ENCODE measurements around the gene COL10A1.

The COL10A1 gene

GRCh38 chr6:116158641-116159040 is 32.7 kb upstream of the COL10A1 start:
- no peaks in the 10 kb centered on the region for H4K20me1 ChIP-seq (ENCODE audit: control insufficient read depth, insufficient read depth, low read depth, low read length)
- no peak for TF ChIP-seq EZH2phosphoT487 (IDR thresholded peaks at IDR 0.05; ENCODE audit: borderline replicate concordance, low read length)
- H3F3A ChIP-seq (ENCODE audit: control insufficient read depth, insufficient read depth) = no peaks in the 10 kb centered on the region
- no peaks in the 10 kb centered on the region for H3K9me2 ChIP-seq (replicated peaks; ENCODE audit: control insufficient read depth, low read length)
- no peaks in the 10 kb centered on the region for H3K4me1 ChIP-seq (ENCODE audit: control insufficient read depth, low read length)
- no peaks in the 10 kb centered on the region for H3K9me3 ChIP-seq (ENCODE audit: control insufficient read depth, insufficient read depth, low read length)
- H3K4me2 ChIP-seq (ENCODE audit: low read length) = no peak overlapping the region
- H3K27ac ChIP-seq (ENCODE audit: low read depth, low read length) = no peak overlapping the region
- H3K36me3 ChIP-seq (ENCODE audit: control insufficient read depth, low read length) = no peaks in the 10 kb centered on the region
- H3K4me3 ChIP-seq (ENCODE audit: low read length) = no peak overlapping the region
- H3K79me2 ChIP-seq (ENCODE audit: control insufficient read depth, low read length) = no peaks in the 10 kb centered on the region
- no peaks in the 10 kb centered on the region for H3K27me3 ChIP-seq (ENCODE audit: control insufficient read depth, low read length)

GRCh38 chr6:116157391-116157790 is 31.5 kb upstream of the COL10A1 start:
- no peaks in the 10 kb centered on the region for H3K9me3 ChIP-seq (ENCODE audit: control insufficient read depth, insufficient read depth, low read length)
- H3K79me2 ChIP-seq (ENCODE audit: control insufficient read depth, low read length) = no peaks in the 10 kb centered on the region
- no peaks in the 10 kb centered on the region for H3K4me1 ChIP-seq (ENCODE audit: control insufficient read depth, low read length)
- no peaks in the 10 kb centered on the region for H3F3A ChIP-seq (ENCODE audit: control insufficient read depth, insufficient read depth)
- H3K4me2 ChIP-seq (ENCODE audit: low read length) = no peak overlapping the region
- no peaks in the 10 kb centered on the region for H3K9me2 ChIP-seq (replicated peaks; ENCODE audit: control insufficient read depth, low read length)
- no peak for TF ChIP-seq CTCF (IDR thresholded peaks at IDR 0.05; ENCODE audit: low read depth, low read length, poor library complexity, severe bottlenecking)
- no peak for TF ChIP-seq EZH2phosphoT487 (IDR thresholded peaks at IDR 0.05; ENCODE audit: borderline replicate concordance, low read length)
- no peaks in the 10 kb centered on the region for H3K27me3 ChIP-seq (ENCODE audit: control insufficient read depth, low read length)
- H3K4me3 ChIP-seq (ENCODE audit: low read length) = no peak overlapping the region
- no peaks in the 10 kb centered on the region for H4K20me1 ChIP-seq (ENCODE audit: control insufficient read depth, insufficient read depth, low read depth, low read length)
- H3K36me3 ChIP-seq (ENCODE audit: control insufficient read depth, low read length) = no peaks in the 10 kb centered on the region
- no peak overlapping the region for H3K27ac ChIP-seq (ENCODE audit: low read depth, low read length)

- H3K27ac ChIP-seq (ENCODE audit: low read depth, low read length) = no peak overlapping the region
- no peaks in the 10 kb centered on the region for H4K20me1 ChIP-seq (ENCODE audit: control insufficient read depth, insufficient read depth, low read depth, low read length)
- no peak overlapping the region for H3K4me2 ChIP-seq (ENCODE audit: low read length)
- no peaks in the 10 kb centered on the region for H3F3A ChIP-seq (ENCODE audit: control insufficient read depth, insufficient read depth)
- H3K27me3 ChIP-seq (ENCODE audit: control insufficient read depth, low read length) = no peaks in the 10 kb centered on the region
- H3K9me3 ChIP-seq (ENCODE audit: control insufficient read depth, insufficient read depth, low read length) = no peaks in the 10 kb centered on the region
- TF ChIP-seq EZH2phosphoT487 (IDR thresholded peaks at IDR 0.05; ENCODE audit: borderline replicate concordance, low read length) (no peak), CTCF (IDR thresholded peaks at IDR 0.05; ENCODE audit: low read depth, low read length, poor library complexity, severe bottlenecking) (no peak)
- no peak overlapping the region for H3K4me3 ChIP-seq (ENCODE audit: low read length)
- no peaks in the 10 kb centered on the region for H3K79me2 ChIP-seq (ENCODE audit: control insufficient read depth, low read length)
- no peaks in the 10 kb centered on the region for H3K9me2 ChIP-seq (replicated peaks; ENCODE audit: control insufficient read depth, low read length)
- no peaks in the 10 kb centered on the region for H3K4me1 ChIP-seq (ENCODE audit: control insufficient read depth, low read length)
- no peaks in the 10 kb centered on the region for H3K36me3 ChIP-seq (ENCODE audit: control insufficient read depth, low read length)
Observed at GRCh38 chr6:116156405-116157326, 30.7 kb upstream of the COL10A1 start.

GRCh38 chr6:116154887-116155286 is 29.0 kb upstream of the COL10A1 start:
- Histone ChIP-seq H3K36me3 (ENCODE audit: control insufficient read depth, low read length) (no peaks in the 10 kb centered on the region), H3K9me2 (replicated peaks; ENCODE audit: control insufficient read depth, low read length) (no peaks in the 10 kb centered on the region), H4K20me1 (ENCODE audit: control insufficient read depth, insufficient read depth, low read depth, low read length) (no peaks in the 10 kb centered on the region), H3K4me3 (ENCODE audit: low read length) (no peak overlapping the region), H3K9me3 (ENCODE audit: control insufficient read depth, insufficient read depth, low read length) (no peaks in the 10 kb centered on the region), H3K79me2 (ENCODE audit: control insufficient read depth, low read length) (no peaks in the 10 kb centered on the region), H3K27me3 (ENCODE audit: control insufficient read depth, low read length) (no peaks in the 10 kb centered on the region), H3F3A (ENCODE audit: control insufficient read depth, insufficient read depth) (no peaks in the 10 kb centered on the region), H3K4me1 (ENCODE audit: control insufficient read depth, low read length) (no peaks in the 10 kb centered on the region), H3K27ac (ENCODE audit: low read depth, low read length) (no peak overlapping the region), H3K4me2 (ENCODE audit: low read length) (no peak overlapping the region)
- TF ChIP-seq CTCF (IDR thresholded peaks at IDR 0.05; ENCODE audit: low read depth, low read length, poor library complexity, severe bottlenecking) (no peak), EZH2phosphoT487 (IDR thresholded peaks at IDR 0.05; ENCODE audit: borderline replicate concordance, low read length) (no peak)
